OCI-LY7 (cell line): ENCODE results near the gene SLC19A1.

Experiments
- CTCF ChIP-seq: fragments of 200-600 bp; sonication (generic); conservative IDR thresholded peaks from 2 replicates; pipeline ENCODE4 v1.5.1; 2014; ENCODE audit warnings: mild to moderate bottlenecking, antibody characterized with exemption, low read length, moderate library complexity, mixed read lengths
- EZH2phosphoT487 ChIP-seq: fragments of 200-600 bp; sonication (generic); IDR thresholded peaks from 2 replicates; pipeline ENCODE4 v1.6.1; 2018; ENCODE audit warnings: low read depth, borderline replicate concordance, mild to moderate bottlenecking, mixed run types, antibody characterized with exemption, low read length, moderate library complexity, mixed read lengths

- TF ChIP-seq EZH2phosphoT487 (no peak), CTCF (no peak)
Observed at GRCh38 chr21:45539796-45540600, 2.2 kb downstream of the SLC19A1 start.
